GM03348 (cell line): Measurements from ENCODE around the gene HTR4.

Experiments used
- DNase-seq: peaks from one replicate; pipeline ENCODE4 v3.0.0; 2012; ENCODE audit warnings: low spot score

HTR4 gene

DNA sequence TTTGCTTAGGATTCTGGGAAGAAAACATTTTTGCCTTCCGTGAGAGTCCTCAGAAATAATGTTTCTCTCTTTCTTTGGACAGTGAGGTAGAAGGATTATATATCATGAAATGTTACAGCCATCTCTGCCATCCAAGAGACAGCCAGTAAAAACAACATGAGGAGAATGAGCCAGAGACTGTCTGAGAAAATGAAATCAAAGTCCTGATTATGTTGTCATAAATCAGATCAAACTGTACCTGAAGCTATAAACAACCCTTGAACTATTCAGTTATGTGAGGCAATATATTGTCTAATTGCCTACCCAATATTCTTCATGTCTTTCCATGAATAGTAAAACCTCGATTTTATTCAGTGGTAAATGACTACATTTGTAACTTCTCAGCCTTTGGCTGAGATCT lies 9.2 kb upstream of the HTR4 start:
- no peak for DNase-seq

DNA sequence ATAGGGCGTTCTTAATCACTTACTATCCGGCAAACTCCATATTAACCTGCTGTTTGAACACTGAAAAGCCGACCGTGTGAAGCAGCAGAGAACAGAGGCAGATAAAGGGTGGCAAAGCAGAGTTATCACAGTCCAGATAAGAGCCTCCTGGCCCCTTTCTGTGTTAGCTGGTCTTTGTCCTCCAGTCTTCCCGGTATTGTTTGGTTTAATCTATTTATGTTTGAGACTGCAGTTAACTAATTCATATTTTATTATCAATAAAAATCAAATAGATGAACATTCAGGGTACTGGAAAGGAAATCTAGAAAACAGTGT lies 6.0 kb upstream of the HTR4 start:
- DNase-seq = no peak

DNA sequence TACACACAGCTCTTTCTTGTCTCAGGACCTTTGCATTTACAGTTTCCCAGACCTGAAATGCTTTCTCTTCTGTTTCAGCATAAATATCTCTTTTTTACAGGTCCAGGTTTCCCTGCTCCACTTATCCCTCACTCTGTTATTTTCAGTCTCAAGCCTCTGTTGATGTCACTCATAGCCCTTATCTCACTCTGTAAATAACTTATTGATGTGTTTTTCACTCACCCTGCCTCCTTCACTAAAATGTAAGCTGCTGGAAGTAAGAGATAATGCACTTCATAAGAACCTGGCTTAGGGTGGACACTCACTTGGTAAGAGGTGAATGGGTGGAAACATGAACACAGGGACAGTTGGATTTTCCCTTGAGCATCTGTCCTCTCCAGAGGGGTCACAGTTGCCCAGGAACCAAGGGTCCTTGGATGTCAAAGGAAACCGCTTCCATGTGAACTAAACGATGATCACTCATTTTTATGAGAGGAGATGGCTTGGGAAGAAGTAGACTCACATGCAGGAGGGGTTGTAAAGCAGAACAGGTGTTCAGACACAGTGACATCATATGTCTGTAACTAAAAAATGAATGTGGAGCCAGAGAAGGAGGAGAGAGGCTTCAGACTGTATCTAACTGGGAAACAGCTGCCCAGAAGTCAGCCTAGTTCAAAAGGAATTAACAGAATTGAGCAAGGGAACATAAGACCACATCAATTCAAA lies 5.5 kb upstream of the HTR4 start:
- DNase-seq = no peak

DNA sequence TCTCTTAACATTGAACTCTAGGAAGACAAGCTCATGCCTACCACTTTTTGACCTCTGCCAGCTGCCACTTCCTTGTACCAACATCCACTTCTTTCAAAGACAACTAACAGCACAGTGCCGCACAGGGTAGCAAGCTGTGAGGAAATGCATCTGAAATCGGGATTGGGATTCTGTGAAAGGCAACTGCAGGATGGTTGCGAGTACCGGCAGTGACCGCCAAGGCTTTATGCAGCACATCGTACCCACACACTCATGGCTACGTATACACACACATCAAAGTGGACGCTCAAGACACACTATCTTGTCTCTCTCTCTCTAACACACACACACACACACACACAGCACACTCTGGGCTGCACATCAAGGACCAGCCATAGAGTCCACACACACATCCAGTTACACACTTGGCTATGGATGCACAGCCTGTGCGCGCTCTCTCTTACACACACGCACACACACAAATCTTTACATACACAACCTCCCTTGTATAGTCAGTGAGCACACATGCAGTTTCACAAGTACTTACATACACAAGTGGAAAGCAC lies 964 bp downstream of the HTR4 start:
- no peak for DNase-seq

DNA sequence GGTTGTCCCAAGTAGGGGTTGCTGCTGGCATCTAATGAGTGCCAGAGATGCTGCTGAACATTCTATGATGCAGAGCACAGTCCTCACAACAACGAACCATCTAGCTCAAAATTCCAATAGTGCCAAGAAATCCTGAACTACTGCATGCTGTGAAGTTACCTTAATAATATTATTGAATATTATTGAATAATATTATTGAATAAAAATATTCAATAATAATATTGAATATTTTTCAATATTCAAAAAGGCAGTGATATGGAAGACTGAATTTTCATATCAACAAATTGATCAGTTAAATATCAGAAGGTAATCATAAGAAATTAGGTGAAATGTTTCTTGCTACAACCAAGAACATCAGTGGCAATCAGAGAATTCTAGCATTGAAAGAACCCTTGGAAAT lies 2.8 kb downstream of the HTR4 start:
- DNase-seq = no peak

DNA sequence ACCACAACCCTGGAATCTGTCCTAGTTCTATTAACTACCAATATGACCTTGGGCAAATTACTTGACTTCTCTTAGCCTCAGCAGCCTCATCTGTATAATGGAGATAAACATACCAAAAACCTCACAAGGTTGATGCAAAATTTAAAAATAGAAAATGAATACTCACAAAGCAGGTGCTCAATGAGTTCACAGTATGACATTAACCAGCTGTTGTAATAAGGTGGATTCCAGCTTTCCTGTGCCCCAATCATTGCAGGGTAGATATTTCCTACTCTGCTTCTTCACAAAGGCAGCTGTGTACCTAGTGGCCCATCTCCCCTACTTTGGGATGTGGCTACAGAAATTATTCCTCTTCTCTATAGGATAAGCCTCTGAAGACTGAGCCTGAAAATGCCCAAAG lies 8.8 kb downstream of the HTR4 start:
- no peak for DNase-seq

DNA sequence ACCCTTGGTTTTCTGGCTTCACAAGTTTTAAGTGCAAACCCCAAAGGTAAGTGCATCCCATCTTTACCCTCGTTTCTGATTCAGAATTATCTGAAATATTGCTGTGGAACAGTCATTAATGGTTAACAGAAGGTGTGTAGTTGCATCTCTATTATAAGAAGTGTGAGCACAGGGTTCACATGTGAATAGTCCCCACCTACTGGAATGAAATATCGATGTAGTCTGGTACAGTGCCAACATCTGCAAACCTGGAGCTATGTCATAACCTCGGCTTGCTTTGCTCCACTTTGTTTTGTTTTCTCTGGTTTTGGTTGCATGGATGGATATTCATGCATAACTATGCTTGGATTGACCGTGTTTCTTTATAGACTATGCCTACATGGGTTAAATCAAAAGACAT lies 12.6 kb downstream of the HTR4 start:
- no peak for DNase-seq

DNA sequence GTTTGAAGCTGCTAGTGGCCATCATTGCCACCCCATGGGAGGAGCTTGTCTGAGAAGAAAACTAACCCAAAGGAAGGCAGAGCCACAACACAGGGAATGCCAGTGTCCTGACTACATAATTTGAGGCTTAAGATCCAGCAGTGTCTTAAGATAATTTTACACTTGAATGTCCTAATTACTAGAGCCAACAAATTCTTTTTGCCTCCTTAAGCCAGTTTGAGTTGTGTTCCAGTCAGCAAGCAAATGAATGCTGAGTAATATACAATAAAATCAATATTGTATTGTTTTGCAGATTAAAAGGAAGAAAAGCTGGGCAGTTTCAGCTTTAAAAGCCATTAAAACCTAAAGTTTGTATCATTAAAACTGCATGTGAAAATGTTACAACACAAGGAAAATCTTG lies 13.9 kb downstream of the HTR4 start:
- DNase-seq = no peak

DNA sequence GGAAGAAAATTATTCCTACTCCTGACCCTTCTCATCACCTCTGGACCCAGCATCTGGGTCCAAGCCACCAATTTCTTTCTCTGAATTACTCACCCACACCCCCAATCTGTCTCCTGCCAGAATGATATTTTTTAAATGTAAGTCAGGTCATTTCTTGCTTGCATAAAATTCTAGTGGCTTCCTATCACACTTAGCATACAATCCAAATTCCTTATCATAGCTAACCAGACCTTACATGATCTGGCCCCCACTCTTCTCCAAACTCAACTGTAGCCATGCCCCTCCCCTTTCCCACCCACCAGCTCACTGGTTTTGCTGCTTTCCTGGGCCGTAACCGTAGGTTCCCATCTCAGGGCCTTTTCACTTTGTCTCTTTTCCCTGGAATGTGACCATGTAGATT lies 15.2 kb downstream of the HTR4 start:
- DNase-seq = no peak

DNA sequence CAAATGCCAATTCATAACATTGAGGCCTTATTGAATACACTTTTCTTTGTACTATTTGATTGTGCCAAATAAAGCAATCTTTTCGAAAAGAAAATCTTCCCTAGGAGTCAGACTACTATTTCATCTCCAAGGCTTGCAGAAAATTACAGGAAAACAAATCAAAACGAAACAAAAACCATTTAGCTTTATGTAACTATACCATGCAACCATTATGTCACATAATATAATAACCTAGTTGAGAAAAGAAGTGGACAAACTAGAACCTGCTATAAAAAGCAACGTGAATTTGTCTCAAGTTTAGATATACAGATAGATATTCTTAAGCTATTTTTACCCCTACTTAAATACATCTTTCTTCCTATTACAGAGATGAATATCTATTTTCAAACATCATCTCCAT lies 18.0 kb downstream of the HTR4 start:
- DNase-seq = no peak

DNA sequence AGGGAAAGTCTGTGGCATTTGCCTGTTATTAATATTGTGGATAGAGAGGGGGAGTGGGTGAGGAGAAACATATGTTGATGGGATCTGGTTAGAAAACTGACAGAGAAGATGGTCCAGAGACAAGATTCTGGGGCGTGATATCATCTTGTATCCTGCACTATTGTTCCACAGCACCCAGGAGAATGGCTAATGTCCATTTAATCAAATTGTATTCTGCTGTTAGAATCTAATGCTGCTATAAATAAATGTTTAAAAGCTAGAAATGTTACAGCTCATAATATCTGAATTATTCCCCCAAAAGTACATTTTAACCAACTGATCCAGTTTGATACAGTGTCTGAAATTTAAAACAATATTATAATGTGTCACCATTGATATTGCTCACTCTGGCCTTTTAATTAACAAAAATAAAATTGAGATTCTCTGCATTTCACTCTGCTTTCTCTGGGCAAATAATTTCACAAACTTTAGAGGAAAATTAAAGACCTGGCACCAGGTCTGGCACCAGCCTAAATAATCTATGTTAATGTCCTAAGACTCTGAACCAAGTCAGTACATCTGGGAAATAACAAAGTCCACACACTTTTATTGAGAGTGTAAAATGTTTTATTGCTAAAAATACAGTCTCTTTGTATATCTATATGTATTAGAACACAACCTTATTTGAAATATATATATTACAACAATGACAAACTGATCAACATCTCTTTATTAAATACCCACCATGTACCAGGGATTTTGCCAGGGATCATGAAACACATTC lies 18.8 kb downstream of the HTR4 start:
- no peak for DNase-seq

DNA sequence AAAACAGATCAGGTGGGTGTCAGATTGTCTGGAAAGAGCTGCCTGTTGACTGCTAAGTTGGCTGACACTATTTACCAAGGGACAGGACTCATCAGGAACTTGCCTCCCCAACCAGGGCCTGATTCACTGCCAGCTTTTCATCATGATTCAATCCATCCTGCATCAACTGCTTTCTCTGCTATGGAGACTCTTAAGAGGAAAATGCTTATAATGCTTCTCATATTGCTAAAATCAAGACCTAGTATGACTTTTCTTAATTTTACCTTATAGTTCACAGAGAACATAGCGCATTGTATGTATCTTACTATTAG lies 21.3 kb downstream of the HTR4 start:
- no peak for DNase-seq

DNA sequence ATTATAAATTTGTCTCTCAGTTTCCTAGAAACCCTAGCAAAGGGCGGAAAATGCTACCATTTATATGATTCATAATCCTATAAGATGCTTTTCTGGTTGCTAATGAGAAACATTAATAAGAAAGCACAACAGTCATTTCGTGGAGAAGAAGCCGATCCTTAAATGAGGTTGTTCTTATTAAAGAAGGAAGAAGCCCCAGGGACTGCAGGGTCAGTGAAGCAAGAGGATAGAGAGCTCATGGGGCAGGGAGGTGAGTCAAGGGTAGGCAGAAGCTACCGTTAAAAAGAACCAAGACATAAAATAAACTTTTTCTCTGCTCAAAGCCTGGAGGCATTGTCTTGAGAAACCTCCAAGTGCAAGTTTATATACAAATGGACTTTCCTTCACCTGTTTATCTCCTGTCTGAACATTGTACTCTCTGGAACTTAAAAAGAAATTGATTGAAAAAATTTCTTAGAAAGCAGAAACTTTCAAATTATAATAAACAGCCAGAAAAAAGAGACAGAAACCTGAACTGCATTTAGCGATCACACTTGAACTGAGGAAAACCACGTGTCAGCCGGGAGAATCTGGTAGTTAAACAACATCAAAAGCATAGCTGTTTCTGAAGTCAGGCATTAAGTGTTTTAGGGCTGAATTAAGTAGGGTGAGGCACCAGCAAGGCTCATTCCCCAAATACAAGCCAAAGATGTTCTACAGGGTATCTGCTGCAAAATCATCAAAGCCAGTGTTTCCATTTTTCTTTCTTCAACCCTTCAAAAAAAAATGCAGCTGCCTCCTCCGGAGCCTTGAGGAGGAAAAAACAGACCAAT lies 21.9 kb downstream of the HTR4 start:
- DNase-seq = no peak

DNA sequence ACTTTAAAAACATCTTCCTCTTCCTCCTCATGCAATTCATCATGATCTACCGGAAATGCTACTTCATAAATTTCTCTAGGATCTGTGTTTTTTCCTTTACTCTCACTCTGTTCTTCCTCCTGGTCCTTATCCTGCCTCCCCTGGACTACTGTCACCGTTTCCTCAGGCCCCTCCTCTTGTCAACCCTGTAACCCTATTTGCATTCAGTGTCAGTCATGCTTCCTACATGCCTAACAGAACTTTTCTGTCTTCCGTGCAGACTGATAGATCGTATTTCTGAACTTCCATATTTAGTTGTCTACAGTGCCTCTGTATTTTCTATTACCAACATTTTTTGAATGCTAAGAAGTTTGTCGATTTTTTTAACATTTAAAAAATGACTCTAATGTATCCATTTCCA lies 27.3 kb downstream of the HTR4 start:
- no peak for DNase-seq

DNA sequence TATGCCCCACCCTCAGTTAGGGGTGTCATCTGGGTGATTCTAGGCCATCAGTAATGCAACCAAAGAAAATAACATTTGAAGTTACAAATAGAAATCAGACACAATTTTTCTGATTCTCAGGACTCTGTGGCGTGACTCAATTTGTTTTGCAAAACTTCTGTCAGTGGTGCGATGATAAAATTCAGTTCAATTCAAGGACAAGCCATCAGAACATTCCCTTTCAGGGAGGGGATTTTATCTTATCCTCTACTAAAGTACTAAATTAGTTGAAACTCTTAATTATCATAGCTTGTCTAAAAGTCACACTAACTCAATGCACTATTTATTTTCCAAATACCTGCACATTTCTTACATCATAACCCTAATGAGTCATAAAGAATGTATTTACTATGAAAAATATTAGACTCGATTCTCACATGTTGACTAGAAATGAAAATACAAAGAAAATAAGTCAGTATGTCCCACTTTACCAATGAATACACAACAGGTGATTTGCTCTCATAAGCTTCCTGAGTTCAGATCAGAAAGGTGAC lies 28.2 kb downstream of the HTR4 start:
- DNase-seq = no peak

DNA sequence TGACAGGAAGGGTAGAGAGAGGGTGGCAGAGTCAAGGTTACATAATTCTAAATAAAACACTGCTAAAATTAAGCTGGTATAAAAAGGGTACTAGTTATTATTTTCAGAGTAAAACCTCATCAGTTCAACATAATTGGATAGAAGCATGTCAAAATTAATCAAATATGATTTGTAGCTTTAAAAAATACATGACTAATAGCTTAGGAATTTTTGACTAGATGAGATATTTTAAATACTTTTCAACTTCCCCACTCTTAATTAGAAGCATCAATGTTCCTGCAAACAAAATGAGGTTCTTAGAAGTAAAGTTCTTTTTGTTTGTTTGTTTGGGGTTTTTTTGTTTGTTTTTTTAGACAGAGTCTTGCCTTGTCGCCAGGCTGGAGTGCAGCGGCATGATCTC lies 29.1 kb downstream of the HTR4 start:
- no peak for DNase-seq

DNA sequence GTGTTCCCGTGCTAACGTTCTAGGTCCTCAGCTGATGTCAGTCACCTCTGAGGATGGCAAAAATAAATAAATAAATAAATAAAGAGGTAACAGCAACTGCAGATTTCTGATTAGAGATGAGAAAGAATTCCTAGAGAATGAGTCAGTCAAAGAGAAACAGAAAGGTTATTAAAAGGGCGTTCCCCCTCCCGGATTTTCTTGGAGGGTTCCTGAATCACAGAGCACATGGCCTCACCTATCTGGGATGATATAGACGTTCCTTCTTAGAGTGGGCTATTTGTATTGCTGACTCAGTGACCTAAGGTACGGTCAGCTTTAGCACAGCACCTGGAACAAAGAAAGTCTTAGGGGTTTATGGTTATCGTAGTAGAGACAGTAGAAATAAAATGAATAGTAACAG lies 30.6 kb downstream of the HTR4 start:
- no peak for DNase-seq

DNA sequence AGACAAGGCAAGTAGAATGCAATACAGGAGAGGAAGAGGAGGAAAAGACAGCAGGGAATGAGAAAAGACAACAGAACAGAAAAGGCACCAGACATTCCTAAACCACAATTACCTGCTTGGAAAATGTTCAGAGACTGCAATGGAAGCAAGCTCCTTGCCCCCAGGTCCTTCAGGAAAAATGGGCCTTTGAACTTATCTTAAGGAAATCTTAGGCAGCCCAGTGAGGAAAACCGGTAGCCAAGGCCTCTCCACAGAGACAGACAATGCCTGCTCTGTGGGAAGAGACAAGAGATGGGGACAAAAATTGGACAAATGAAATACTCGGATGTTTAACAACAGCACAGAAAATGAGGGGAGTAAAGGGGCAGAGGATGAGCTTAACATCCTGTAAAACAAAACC lies 31.2 kb downstream of the HTR4 start:
- DNase-seq = no peak

DNA sequence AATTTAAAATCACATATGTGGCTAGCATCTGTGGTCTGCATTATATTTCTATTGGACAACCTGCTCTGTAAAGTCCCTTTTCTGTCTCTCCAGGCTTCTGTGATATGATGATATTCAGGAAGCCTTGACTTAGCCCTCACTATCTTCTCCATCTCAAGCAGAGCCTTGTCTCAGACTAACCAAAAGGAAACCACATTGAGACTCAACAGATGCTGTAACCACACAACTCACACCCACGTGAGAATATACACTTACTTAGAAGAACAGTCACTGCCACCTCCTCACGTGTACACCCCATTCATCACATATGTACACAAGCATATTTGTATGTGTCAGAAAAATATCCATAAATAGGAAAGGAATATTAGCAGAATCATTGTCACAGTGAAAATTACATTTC lies 33.6 kb downstream of the HTR4 start:
- no peak for DNase-seq

DNA sequence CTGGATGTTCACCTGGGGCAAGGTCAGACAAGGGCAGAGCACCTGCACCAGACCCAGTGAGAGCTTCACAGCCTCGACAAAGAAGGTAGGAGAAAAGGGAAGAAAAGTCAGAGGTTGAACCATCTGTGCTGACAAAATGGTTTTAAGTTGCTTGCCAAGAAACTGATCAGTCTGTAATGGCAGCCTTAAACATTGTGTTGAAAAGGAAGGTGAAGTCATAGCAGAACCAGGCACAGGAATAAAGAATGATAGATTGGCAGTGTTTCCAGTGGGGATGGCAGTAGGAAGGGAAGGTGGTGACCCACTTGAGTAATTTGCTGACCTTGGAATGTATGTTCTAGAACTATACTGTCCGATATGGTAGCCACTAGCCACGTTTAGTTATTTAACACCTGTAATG lies 34.2 kb downstream of the HTR4 start:
- no peak for DNase-seq

DNA sequence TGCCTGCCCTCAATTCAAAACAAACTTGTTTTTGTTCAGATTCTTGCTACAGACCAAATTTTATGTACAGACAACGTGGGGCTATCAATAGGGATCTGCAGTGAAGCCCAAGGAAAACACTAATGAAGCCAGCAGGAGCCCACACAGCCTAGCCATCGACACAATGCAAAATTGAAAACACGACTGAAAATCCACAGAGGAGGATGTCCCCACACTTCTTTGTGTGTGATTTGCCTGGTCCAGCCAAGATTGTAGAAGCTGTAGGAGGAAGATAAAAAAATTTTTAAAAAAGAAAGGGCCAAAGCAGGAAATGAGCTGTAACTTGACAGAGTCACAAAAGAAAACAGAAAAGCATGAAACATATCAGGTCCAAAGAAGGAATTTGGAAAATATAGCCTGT lies 34.8 kb downstream of the HTR4 start:
- DNase-seq = no peak

DNA sequence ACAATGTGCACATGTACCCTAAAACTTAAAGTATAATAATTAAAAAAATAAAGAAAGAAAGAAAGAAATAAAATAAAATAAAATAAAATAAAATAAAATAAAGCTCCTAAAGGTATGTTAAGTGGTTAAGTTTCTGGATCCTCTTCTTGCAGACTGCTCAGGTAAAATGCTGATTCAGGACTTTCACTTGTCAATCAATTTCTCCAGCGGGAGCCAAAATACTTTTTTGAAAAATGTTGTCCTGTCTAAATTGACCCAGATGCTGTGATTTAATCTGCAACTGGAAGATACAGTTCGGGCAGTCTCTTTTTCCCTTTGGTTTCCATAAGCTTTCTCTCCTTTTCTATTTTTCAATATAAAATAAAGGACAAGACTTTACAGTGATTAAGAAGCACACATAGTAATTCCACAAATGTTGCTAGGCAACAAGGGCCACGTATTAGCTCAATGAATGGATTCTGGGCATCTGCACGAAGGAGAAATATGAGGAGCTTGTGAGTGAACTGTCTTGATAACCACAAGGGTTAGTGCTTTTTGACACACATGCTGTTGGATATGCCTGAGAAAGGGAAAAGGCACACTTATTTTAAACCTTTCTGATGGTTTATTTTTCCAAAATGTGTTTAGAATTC lies 38.6 kb downstream of the HTR4 start:
- DNase-seq = no peak

DNA sequence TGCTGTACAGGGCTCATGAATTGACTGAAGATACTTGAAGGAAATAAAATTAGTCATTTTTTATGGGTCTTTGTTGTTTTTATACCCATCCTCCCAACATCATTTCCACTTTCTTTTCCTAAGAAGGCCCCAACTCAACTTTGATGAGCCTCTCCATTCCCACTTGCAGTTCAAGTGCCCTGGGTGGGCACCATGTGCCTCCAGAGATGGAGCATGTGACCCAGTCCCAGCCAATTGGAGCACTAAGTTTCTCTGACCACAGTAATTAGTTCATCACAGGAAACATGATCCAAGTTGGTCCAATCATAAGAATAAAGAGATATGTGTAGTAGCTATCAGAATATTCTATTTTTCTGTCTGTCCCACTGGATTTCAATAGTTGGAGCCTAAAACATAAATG lies 46.9 kb downstream of the HTR4 start:
- DNase-seq = no peak
